Measurements from ENCODE around the gene MED13.

GRCh38 chr17:62076864-62077788, 12.0 kb upstream of the MED13 start:
- no peak for TF ChIP-seq REST (IDR thresholded peaks at IDR 0.05; ENCODE audit: low read depth)
- no peak for TF ChIP-seq CTCF (IDR thresholded peaks at IDR 0.05 in 2 of 3, conservative IDR thresholded peaks at IDR 0.05 in 1 of 3; ENCODE audit: borderline replicate concordance in 1 of 3, insufficient read depth in 1 of 3, low read depth in 2 of 3, low read length in 2 of 3)
- TF ChIP-seq POLR2AphosphoS5 (IDR thresholded peaks at IDR 0.05; ENCODE audit: low read depth, low read length): no peak
- TF ChIP-seq SRF (IDR thresholded peaks at IDR 0.05; ENCODE audit: low read depth): no peak
- TF ChIP-seq EZH2 (IDR thresholded peaks at IDR 0.05): no peak
- TF ChIP-seq JUND (IDR thresholded peaks at IDR 0.05): no peak

Data from HCT116 (cell line).